Keratinocyte (primary cell): Measurements from ENCODE around the gene LCP2. TPM values are rescaled to one million over a fixed set of nuclear protein-coding genes. Genes with fewer than 3 reads are reported as not detected.

Experiments used
- DNase-seq: peaks from one replicate; pipeline ENCODE4 v3.0.0-alpha.2; 2011; ENCODE audit warnings: low read depth, missing footprints, low spot score
- FAIRE-seq: peaks from 2 replicates; lab custom pipeline; 2011; peaks lifted over from hg19 to GRCh38; lab: Jason Lieb, UNC
- H2AFZ ChIP-seq: 2 replicates; pipeline ENCODE4 v1.6.0; 2012; ENCODE audit warnings: low read length, control low read depth, inconsistent platforms; ENCODE audit not compliant: control insufficient read depth
- H3K27ac ChIP-seq: 2 replicates; pipeline ENCODE4 v1.5.1; 2011; ENCODE audit warnings: low read length; ENCODE audit not compliant: control insufficient read depth, insufficient read depth
- H3K27me3 ChIP-seq: 3 replicates; pipeline ENCODE4 v1.6.0; 2011; ENCODE audit warnings: low read length; ENCODE audit not compliant: control insufficient read depth, insufficient read depth; ENCODE audit errors: extremely low read depth
- H3K36me3 ChIP-seq, 2 experiments: 2 replicates in 1 of 2; 3 replicates in 1 of 2; pipeline ENCODE4 v1.5.1; 2011; ENCODE audit warnings: low read length in 2 of 2, mild to moderate bottlenecking in 1 of 2; ENCODE audit not compliant: control insufficient read depth in 2 of 2, insufficient read depth in 2 of 2; ENCODE audit errors: extremely low read depth in 1 of 2
- H3K4me1 ChIP-seq: 3 replicates; pipeline ENCODE4 v1.5.1; 2011; ENCODE audit warnings: low read length; ENCODE audit not compliant: control insufficient read depth, insufficient read depth; ENCODE audit errors: extremely low read depth
- H3K4me2 ChIP-seq: 3 replicates; pipeline ENCODE4 v1.6.0; 2011; ENCODE audit warnings: low read depth, low read length; ENCODE audit not compliant: control insufficient read depth, insufficient read depth; ENCODE audit errors: extremely low read depth
- H3K4me3 ChIP-seq, 3 experiments: fragments of 200-600 bp in 1 of 3; sonication (generic) in 1 of 3; 2 replicates in 2 of 3; 3 replicates in 1 of 3; pipeline ENCODE4 v1.5.1; 2011 to 2016; ENCODE audit warnings: low read length in 3 of 3, mild to moderate bottlenecking in 3 of 3, control low read depth in 2 of 3, inconsistent platforms in 1 of 3, low read depth in 1 of 3, mixed read lengths in 1 of 3, mixed run types in 1 of 3, moderate library complexity in 1 of 3; ENCODE audit not compliant: control insufficient read depth in 2 of 3, insufficient read depth in 2 of 3; ENCODE audit errors: extremely low read depth in 1 of 3
- H3K79me2 ChIP-seq: 2 replicates; pipeline ENCODE4 v1.6.0; 2012; ENCODE audit warnings: low read length; ENCODE audit not compliant: control insufficient read depth, insufficient read depth
- H3K9ac ChIP-seq: 3 replicates; pipeline ENCODE4 v1.6.0; 2011; ENCODE audit warnings: low read length; ENCODE audit not compliant: control insufficient read depth, insufficient read depth; ENCODE audit errors: extremely low read depth
- H3K9me1 ChIP-seq: 3 replicates; pipeline ENCODE4 v1.6.0; 2011; ENCODE audit warnings: low read length; ENCODE audit not compliant: control insufficient read depth, insufficient read depth; ENCODE audit errors: extremely low read depth
- H3K9me3 ChIP-seq: 2 replicates; pipeline ENCODE4 v1.5.1; 2012; ENCODE audit warnings: low read depth, low read length; ENCODE audit not compliant: control insufficient read depth
- H4K20me1 ChIP-seq: 3 replicates; pipeline ENCODE4 v1.6.0; 2011; ENCODE audit warnings: low read length; ENCODE audit not compliant: control insufficient read depth, insufficient read depth; ENCODE audit errors: extremely low read depth
- EZH2 ChIP-seq: IDR thresholded peaks from one replicate; pipeline ENCODE4 v1.6.1; 2012; ENCODE audit warnings: inconsistent platforms, mild to moderate bottlenecking, low read length, moderate library complexity
- dilution Hi-C: fragments of 300-500 bp; cut with MboI; formaldehyde crosslinking; loops from one replicate; pipeline ENCODE4 v1.7.0; 2020; ENCODE audit warnings: low sequenced_read_pairs; ENCODE audit not compliant: extremely low pct_ligation_motif_present
- polyA plus RNA-seq, 5 experiments: library from polyadenylated mRNA; depleted of rRNA in 3 of 5; stranded (reverse) in 3 of 5; stranded (forward) in 1 of 5; unstranded in 1 of 5; fragments of >200 nt; gene quantifications; 1 replicate in 1 of 5; 2 replicates in 3 of 5; 3 replicates in 1 of 5; pipeline versions ENCODE4 v1.2.1 to v1.2.3, GENCODE V29; 2011 to 2012; ENCODE audit warnings: missing spikeins in 2 of 5, low read depth in 1 of 5, low replicate concordance in 1 of 5
- TF ChIP-seq, protein P1 (sequence below), 3 experiments: IDR thresholded peaks in 1 of 3; conservative IDR thresholded peaks in 1 of 3; optimal IDR thresholded peaks in 1 of 3; 2 replicates in 2 of 3; 3 replicates in 1 of 3; pipeline versions ENCODE3 to v1.5.1; 2011; ENCODE audit warnings: low read length in 3 of 3, mild to moderate bottlenecking in 3 of 3, moderate library complexity in 2 of 3, control low read depth in 1 of 3, inconsistent platforms in 1 of 3; ENCODE audit not compliant: insufficient read depth in 2 of 3; ENCODE audit errors: extremely low read depth in 1 of 3

Gene LCP2
- polyA plus RNA-seq, 1 donor (not counting 4 experiments of a cell fraction or from before 2014, with no cell fraction given): not detected

DNA sequence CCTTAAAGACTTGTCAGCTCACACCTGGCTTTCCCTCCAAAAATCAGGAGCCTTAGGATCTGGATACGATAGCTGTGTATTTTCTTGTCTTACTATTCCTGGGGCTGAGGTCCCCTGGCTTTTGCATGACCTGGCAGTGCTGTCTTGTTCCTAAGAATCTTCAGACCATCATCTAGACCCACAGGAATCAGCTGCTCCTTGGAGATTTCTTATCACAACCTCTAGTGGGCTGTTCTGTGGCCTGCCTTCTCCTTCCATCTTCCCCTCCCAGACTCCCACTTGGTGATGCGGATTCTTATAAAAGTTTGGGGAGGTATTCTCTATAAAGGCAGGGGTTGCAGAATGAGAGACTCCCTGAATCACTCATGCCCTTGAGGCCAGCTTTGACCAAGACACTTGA, 21.4 kb downstream of the LCP2 start:
- H3K9me1 ChIP-seq: no peaks in the 10 kb centered on the region
- no peak overlapping the region for H3K27ac ChIP-seq
- H3K4me3 ChIP-seq: no peak overlapping the region
- H3K79me2 ChIP-seq: no peaks in the 10 kb centered on the region
- DNase-seq (no peak), FAIRE-seq (no peak)
- H3K4me1 ChIP-seq: no peaks in the 10 kb centered on the region
- no peak overlapping the region for H3K9ac ChIP-seq
- H3K27me3 ChIP-seq: no peaks in the 10 kb centered on the region
- no peaks in the 10 kb centered on the region for H3K9me3 ChIP-seq
- no peak overlapping the region for H3K4me2 ChIP-seq
- H4K20me1 ChIP-seq: no peaks in the 10 kb centered on the region
- dilution Hi-C loops: no loop called here
- no peak overlapping the region for H2AFZ ChIP-seq
- no peaks in the 10 kb centered on the region for H3K36me3 ChIP-seq
- TF ChIP-seq, protein P1, sequence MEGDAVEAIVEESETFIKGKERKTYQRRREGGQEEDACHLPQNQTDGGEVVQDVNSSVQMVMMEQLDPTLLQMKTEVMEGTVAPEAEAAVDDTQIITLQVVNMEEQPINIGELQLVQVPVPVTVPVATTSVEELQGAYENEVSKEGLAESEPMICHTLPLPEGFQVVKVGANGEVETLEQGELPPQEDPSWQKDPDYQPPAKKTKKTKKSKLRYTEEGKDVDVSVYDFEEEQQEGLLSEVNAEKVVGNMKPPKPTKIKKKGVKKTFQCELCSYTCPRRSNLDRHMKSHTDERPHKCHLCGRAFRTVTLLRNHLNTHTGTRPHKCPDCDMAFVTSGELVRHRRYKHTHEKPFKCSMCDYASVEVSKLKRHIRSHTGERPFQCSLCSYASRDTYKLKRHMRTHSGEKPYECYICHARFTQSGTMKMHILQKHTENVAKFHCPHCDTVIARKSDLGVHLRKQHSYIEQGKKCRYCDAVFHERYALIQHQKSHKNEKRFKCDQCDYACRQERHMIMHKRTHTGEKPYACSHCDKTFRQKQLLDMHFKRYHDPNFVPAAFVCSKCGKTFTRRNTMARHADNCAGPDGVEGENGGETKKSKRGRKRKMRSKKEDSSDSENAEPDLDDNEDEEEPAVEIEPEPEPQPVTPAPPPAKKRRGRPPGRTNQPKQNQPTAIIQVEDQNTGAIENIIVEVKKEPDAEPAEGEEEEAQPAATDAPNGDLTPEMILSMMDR (optimal IDR thresholded peaks at IDR 0.05 in 1 of 3, IDR thresholded peaks at IDR 0.05 in 1 of 3, conservative IDR thresholded peaks at IDR 0.05 in 1 of 3; ENCODE audit: extremely low read depth in 1 of 3, insufficient read depth in 2 of 3, low read length in 3 of 3): no peak
- no peak for TF ChIP-seq EZH2

DNA sequence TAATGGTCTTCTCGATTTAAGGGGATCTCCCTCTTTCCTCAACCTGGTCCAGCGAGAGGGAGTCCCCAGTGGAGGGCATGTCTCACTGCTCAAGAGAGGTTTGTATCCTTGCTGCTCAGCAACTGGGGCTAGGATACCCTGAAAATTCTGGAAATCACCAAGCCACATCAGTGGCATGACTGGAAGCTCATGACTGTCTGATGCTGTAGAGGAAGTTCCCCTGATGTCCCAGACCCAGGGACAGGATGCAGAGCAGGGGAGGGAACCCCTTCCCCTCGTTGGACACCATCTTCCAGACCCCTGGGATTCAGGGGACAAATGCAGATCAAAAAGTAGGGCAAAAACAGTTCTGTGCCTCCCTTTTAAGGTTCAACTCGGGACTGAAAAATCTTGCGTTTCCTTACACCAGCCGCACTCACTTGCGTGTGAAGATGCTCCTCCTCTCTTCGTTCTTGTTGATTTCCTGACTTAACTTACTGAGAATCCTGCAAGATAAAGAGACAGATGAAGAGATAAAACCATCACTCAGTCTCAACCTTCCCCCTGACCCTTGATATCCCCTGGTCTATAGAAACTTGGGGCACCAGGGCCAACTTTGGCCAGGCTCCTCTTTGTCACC, 22.1 kb downstream of the LCP2 start:
- no peaks in the 10 kb centered on the region for H3K27me3 ChIP-seq
- H3K27ac ChIP-seq: no peak overlapping the region
- H3K9me3 ChIP-seq: no peaks in the 10 kb centered on the region
- no peaks in the 10 kb centered on the region for H3K9me1 ChIP-seq
- no peaks in the 10 kb centered on the region for H3K79me2 ChIP-seq
- no peaks in the 10 kb centered on the region for H4K20me1 ChIP-seq
- TF ChIP-seq, protein P1 (optimal IDR thresholded peaks at IDR 0.05 in 1 of 3, IDR thresholded peaks at IDR 0.05 in 1 of 3, conservative IDR thresholded peaks at IDR 0.05 in 1 of 3; ENCODE audit: extremely low read depth in 1 of 3, insufficient read depth in 2 of 3, low read length in 3 of 3): no peak
- TF ChIP-seq EZH2: no peak
- H3K9ac ChIP-seq: no peak overlapping the region
- dilution Hi-C loops: no loop called here
- FAIRE-seq (no peak), DNase-seq (no peak)
- no peaks in the 10 kb centered on the region for H3K4me1 ChIP-seq
- no peak overlapping the region for H3K4me3 ChIP-seq
- H3K4me2 ChIP-seq: no peak overlapping the region
- no peak overlapping the region for H2AFZ ChIP-seq
- no peaks in the 10 kb centered on the region for H3K36me3 ChIP-seq
